ENCODE measurements around the gene SMARCAL1. TPM values are rescaled to one million over a fixed set of nuclear protein-coding genes. Genes with fewer than 3 reads are reported as not detected.

Gene SMARCAL1
- polyA plus RNA-seq, 1 donor from 2014 or later: 7.5 TPM

DNA sequence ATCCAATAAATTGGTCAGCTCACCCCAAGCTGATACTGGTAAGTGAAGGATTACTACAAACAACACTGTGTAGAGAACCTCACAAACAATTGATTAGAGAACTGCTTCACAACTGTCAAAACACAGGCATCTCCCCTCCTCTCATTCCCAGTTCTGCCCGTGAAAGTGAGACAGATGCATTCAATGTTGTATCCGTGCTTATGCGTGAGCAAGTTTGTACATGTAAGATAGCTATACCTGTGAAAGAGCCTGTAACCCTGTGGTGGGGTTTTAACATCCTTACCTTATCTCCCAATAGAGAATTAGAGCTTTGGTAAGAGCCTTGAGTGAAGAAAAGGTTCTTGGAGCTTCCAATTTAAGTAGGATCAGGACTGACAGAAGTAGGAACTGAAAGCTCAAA is 49.1 kb upstream of the SMARCAL1 start:
- H3K27me3 ChIP-seq (ENCODE audit: insufficient read depth, low read depth, low read length): no peaks in the 10 kb centered on the region
- H3K9me2 ChIP-seq (ENCODE audit: insufficient read depth, low read length): no peaks in the 10 kb centered on the region
- no peak overlapping the region for H2AFZ ChIP-seq (ENCODE audit: low read depth, low read length)
- no peaks in the 10 kb centered on the region for H3K36me3 ChIP-seq (ENCODE audit: insufficient read depth, low read length)
- H3K79me2 ChIP-seq (replicated peaks; ENCODE audit: insufficient read depth, low read length): peaks cover 15% of the 10 kb centered on the region
- no peak for TF ChIP-seq POLR2AphosphoS5 (IDR thresholded peaks at IDR 0.05)
- TF ChIP-seq TAF1 (IDR thresholded peaks at IDR 0.05; ENCODE audit: low read depth): no peak
- no peak for TF ChIP-seq EZH2 (IDR thresholded peaks at IDR 0.05; ENCODE audit: borderline replicate concordance, insufficient read depth, low read length, poor library complexity, severe bottlenecking)
- TF ChIP-seq MXI1 (conservative IDR thresholded peaks at IDR 0.05; ENCODE audit: poor library complexity, severe bottlenecking): no peak
- TF ChIP-seq SMC3 (conservative IDR thresholded peaks at IDR 0.05; ENCODE audit: poor library complexity): no peak
- TF ChIP-seq, protein P1, sequence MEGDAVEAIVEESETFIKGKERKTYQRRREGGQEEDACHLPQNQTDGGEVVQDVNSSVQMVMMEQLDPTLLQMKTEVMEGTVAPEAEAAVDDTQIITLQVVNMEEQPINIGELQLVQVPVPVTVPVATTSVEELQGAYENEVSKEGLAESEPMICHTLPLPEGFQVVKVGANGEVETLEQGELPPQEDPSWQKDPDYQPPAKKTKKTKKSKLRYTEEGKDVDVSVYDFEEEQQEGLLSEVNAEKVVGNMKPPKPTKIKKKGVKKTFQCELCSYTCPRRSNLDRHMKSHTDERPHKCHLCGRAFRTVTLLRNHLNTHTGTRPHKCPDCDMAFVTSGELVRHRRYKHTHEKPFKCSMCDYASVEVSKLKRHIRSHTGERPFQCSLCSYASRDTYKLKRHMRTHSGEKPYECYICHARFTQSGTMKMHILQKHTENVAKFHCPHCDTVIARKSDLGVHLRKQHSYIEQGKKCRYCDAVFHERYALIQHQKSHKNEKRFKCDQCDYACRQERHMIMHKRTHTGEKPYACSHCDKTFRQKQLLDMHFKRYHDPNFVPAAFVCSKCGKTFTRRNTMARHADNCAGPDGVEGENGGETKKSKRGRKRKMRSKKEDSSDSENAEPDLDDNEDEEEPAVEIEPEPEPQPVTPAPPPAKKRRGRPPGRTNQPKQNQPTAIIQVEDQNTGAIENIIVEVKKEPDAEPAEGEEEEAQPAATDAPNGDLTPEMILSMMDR (IDR thresholded peaks at IDR 0.05; ENCODE audit: poor library complexity, severe bottlenecking): no peak
- TF ChIP-seq EP300 (conservative IDR thresholded peaks at IDR 0.05; ENCODE audit: poor library complexity, severe bottlenecking): no peak
- TF ChIP-seq, protein P2, sequence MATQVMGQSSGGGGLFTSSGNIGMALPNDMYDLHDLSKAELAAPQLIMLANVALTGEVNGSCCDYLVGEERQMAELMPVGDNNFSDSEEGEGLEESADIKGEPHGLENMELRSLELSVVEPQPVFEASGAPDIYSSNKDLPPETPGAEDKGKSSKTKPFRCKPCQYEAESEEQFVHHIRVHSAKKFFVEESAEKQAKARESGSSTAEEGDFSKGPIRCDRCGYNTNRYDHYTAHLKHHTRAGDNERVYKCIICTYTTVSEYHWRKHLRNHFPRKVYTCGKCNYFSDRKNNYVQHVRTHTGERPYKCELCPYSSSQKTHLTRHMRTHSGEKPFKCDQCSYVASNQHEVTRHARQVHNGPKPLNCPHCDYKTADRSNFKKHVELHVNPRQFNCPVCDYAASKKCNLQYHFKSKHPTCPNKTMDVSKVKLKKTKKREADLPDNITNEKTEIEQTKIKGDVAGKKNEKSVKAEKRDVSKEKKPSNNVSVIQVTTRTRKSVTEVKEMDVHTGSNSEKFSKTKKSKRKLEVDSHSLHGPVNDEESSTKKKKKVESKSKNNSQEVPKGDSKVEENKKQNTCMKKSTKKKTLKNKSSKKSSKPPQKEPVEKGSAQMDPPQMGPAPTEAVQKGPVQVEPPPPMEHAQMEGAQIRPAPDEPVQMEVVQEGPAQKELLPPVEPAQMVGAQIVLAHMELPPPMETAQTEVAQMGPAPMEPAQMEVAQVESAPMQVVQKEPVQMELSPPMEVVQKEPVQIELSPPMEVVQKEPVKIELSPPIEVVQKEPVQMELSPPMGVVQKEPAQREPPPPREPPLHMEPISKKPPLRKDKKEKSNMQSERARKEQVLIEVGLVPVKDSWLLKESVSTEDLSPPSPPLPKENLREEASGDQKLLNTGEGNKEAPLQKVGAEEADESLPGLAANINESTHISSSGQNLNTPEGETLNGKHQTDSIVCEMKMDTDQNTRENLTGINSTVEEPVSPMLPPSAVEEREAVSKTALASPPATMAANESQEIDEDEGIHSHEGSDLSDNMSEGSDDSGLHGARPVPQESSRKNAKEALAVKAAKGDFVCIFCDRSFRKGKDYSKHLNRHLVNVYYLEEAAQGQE (IDR thresholded peaks at IDR 0.05; ENCODE audit: borderline replicate concordance): no peak
- H3K4me3 ChIP-seq (ENCODE audit: low read length): no peak overlapping the region
- H4K20me1 ChIP-seq (ENCODE audit: insufficient read depth): no peaks in the 10 kb centered on the region
- H3K9me3 ChIP-seq (ENCODE audit: low read length): no peaks in the 10 kb centered on the region
- H3F3A ChIP-seq (ENCODE audit: insufficient read depth, low read length, poor library complexity, severe bottlenecking): no peaks in the 10 kb centered on the region
- no peak overlapping the region for H3K9ac ChIP-seq (ENCODE audit: low read length)
- H3K4me2 ChIP-seq (ENCODE audit: low read length): no peak overlapping the region
- H3K27ac ChIP-seq (ENCODE audit: low read length): no peak overlapping the region

DNA sequence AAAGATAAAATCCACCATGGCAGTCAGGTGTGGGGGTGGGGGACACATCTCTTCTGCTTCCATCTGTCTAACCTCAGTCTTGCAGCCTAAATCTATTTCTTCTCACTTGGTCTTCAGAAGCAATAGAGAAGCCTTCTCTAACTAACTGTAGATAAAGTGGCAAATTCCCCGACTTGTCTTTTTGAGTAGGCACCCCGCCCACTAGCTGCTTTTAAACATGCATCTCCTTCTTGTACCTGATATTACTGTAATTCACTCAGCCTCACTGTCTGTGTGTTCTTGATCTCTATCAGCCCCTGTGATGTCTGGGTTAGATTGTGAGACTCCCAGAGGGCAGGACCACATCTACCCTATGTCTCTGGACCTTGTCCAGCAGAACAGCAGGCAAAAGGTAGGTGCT is 46.8 kb upstream of the SMARCAL1 start:
- Histone ChIP-seq H4K20me1 (ENCODE audit: insufficient read depth) (no peaks in the 10 kb centered on the region), H3K27me3 (ENCODE audit: insufficient read depth, low read depth, low read length) (no peaks in the 10 kb centered on the region), H3K4me3 (ENCODE audit: low read length) (peak overlapping the region; percentile 95), H3K4me2 (ENCODE audit: low read length) (no peak overlapping the region), H3F3A (ENCODE audit: insufficient read depth, low read length, poor library complexity, severe bottlenecking) (peaks cover 4% of the 10 kb centered on the region), H3K9me2 (ENCODE audit: insufficient read depth, low read length) (no peaks in the 10 kb centered on the region), H3K9ac (ENCODE audit: low read length) (no peak overlapping the region), H3K36me3 (ENCODE audit: insufficient read depth, low read length) (no peaks in the 10 kb centered on the region), H3K79me2 (replicated peaks; ENCODE audit: insufficient read depth, low read length) (peaks cover 15% of the 10 kb centered on the region), H2AFZ (ENCODE audit: low read depth, low read length) (no peak overlapping the region), H3K27ac (ENCODE audit: low read length) (no peak overlapping the region), H3K9me3 (ENCODE audit: low read length) (no peaks in the 10 kb centered on the region)
- no peak for TF ChIP-seq POLR2AphosphoS5 (IDR thresholded peaks at IDR 0.05)

Measured in neural cell (in vitro differentiated cells).